Measurements from ENCODE around the gene FBF1.

GRCh38 chr17:75959839-75960511 is 19.1 kb upstream of the FBF1 start:
- no peak for TF ChIP-seq CTCF (IDR thresholded peaks at IDR 0.05 in 2 of 3, conservative IDR thresholded peaks at IDR 0.05 in 1 of 3; ENCODE audit: insufficient read depth in 2 of 3, low read depth in 1 of 3, low read length in 3 of 3)
- TF ChIP-seq ZFP36 (IDR thresholded peaks at IDR 0.05; ENCODE audit: low read depth, low read length, partially characterized antibody) = no peak
- no peak for TF ChIP-seq SNRNP70 (optimal IDR thresholded peaks at IDR 0.05; ENCODE audit: low read depth, low read length)
- no peak for TF ChIP-seq YY1 (IDR thresholded peaks at IDR 0.05; ENCODE audit: borderline replicate concordance in 1 of 3, control insufficient read depth in 1 of 3, extremely low read depth in 1 of 3, insufficient read depth in 3 of 3, insufficient read length in 1 of 3, insufficient replicate concordance in 2 of 3, low read depth in 1 of 3, low read length in 2 of 3)
- no peak; a peak in 1 of 4 replicates for TF ChIP-seq KDM1A (IDR thresholded peaks at IDR 0.05)
- no peak for TF ChIP-seq FOSL1 (tag; conservative IDR thresholded peaks at IDR 0.05)
- no peak for TF ChIP-seq YBX1 (IDR thresholded peaks at IDR 0.05)
- no peak for TF ChIP-seq SRSF9 (IDR thresholded peaks at IDR 0.05; ENCODE audit: borderline replicate concordance, low read depth, low read length)
- TF ChIP-seq KDM4B (IDR thresholded peaks at IDR 0.05; ENCODE audit: borderline replicate concordance in 2 of 2, low read depth in 1 of 2) = no peak
- TF ChIP-seq SMAD1 (IDR thresholded peaks at IDR 0.05; ENCODE audit: low read depth, low read length, partially characterized antibody) = no peak
- TF ChIP-seq ELK1 (CRISPR knock-in tag; IDR thresholded peaks at IDR 0.05) = no peak
- no peak for TF ChIP-seq POLR2A (conservative IDR thresholded peaks at IDR 0.05)
